K562 (cell line): Measurements from ENCODE around the gene ARHGAP8. TPM values are rescaled to one million over a fixed set of nuclear protein-coding genes. Genes with fewer than 3 reads are reported as not detected.

Experiments
- ATAC-seq: fragments of 200-7000 bp; cut with Tn5 transposase; 3 replicates; pipeline ENCODE4 v1.9.1; 2020; ENCODE audit warnings: moderate library complexity
- BruUV-seq: library from RNA; stranded (reverse); fragments of 400-500 nt; replicated peaks from 2 replicates; lab custom pipeline; 2021; lab: Mats Ljungman, UMichigan
- CTCF ChIA-PET: fragments of 300-600 bp; formaldehyde crosslinking; extraction: SDS; loops from one replicate; lab custom pipeline; 2021; ENCODE audit warnings: low intra/inter-chr PET ratio; lab: Yijun Ruan, JAX
- POLR2A ChIA-PET: fragments of 300-600, 350-650 bp; sonication (Branson Sonifier 250); formaldehyde crosslinking; extraction: SDS; loops from one replicate; lab custom pipeline; 2021; ENCODE audit warnings: antibody characterized with exemption, inconsistent platforms; lab: Yijun Ruan, JAX
- DNase-seq, 4 experiments: peaks; one replicate each; pipeline versions ENCODE4 v3.0.0 to v3.0.0-alpha.2; 2011 to 2018; ENCODE audit warnings: low spot score in 3 of 4, mixed read lengths in 3 of 4; ENCODE audit errors: extremely low read depth in 1 of 4
- FAIRE-seq: peaks from 2 replicates; lab custom pipeline; 2011; peaks lifted over from hg19 to GRCh38; lab: Jason Lieb, UNC
- H2AFZ ChIP-seq: 2 replicates; pipeline ENCODE4 v1.6.0; 2011; ENCODE audit warnings: low read depth, low read length, control low read depth, inconsistent platforms
- H3K27ac ChIP-seq: fragments of 200-600 bp; 3 replicates; pipeline ENCODE4 v1.8.0; 2011; ENCODE audit warnings: low read depth, mild to moderate bottlenecking, control low read depth, inconsistent platforms, low read length, moderate library complexity, mixed read lengths; ENCODE audit errors: extremely low read depth
- H3K27me3 ChIP-seq, 2 experiments: fragments of 300-600 bp in 1 of 2; 2 replicates in 1 of 2; 3 replicates in 1 of 2; pipeline versions ENCODE4 v1.6.0 to v1.8.0; 2011; ENCODE audit warnings: inconsistent platforms in 2 of 2, low read length in 2 of 2, mild to moderate bottlenecking in 1 of 2, mixed read lengths in 1 of 2, moderate library complexity in 1 of 2; ENCODE audit not compliant: control insufficient read depth in 2 of 2, insufficient read depth in 2 of 2
- H3K36me3 ChIP-seq: fragments of 300-600 bp; 3 replicates; pipeline ENCODE4 v1.8.0; 2011; ENCODE audit warnings: mild to moderate bottlenecking, low read length, inconsistent platforms; ENCODE audit not compliant: control insufficient read depth, insufficient read depth
- H3K4me1 ChIP-seq, 2 experiments: fragments of 200-600 bp in 1 of 2; replicated peaks in 1 of 2; 2 replicates in 1 of 2; 3 replicates in 1 of 2; pipeline versions ENCODE4 v1.5.1 to v1.8.0; 2011; ENCODE audit warnings: inconsistent platforms in 2 of 2, low read length in 2 of 2, mild to moderate bottlenecking in 1 of 2, mixed read lengths in 1 of 2, moderate library complexity in 1 of 2; ENCODE audit not compliant: control insufficient read depth in 2 of 2, insufficient read depth in 2 of 2
- H3K4me2 ChIP-seq: 2 replicates; pipeline ENCODE4 v1.6.1; 2011; ENCODE audit warnings: low read length, control low read depth, inconsistent platforms, mixed read lengths; ENCODE audit not compliant: insufficient read depth
- H3K4me3 ChIP-seq: fragments of 200-600 bp; sonication (generic), shearing (Covaris generic); 2 replicates; pipeline ENCODE4 v1.5.1; 2016; ENCODE audit warnings: control low read depth, inconsistent platforms
- H3K79me2 ChIP-seq: fragments of 200-600 bp; 3 replicates; pipeline ENCODE4 v1.8.0; 2011; ENCODE audit warnings: low read length, inconsistent platforms; ENCODE audit not compliant: control insufficient read depth, insufficient read depth
- H3K9ac ChIP-seq, 2 experiments: 2 replicates each; pipeline versions ENCODE4 v1.6.0 to v1.6.1; 2011; ENCODE audit warnings: low read depth in 2 of 2, low read length in 2 of 2, control low read depth in 1 of 2, inconsistent platforms in 1 of 2, mild to moderate bottlenecking in 1 of 2, mixed read lengths in 1 of 2; ENCODE audit not compliant: insufficient read depth in 1 of 2
- H3K9me1 ChIP-seq: one replicate; pipeline ENCODE4 v1.6.0; 2011; ENCODE audit warnings: inconsistent platforms, mild to moderate bottlenecking, low read length, moderate library complexity; ENCODE audit not compliant: control insufficient read depth, insufficient read depth
- H3K9me3 ChIP-seq: replicated peaks from 2 replicates; pipeline ENCODE4 v1.5.1; 2011; ENCODE audit warnings: low read depth, low read length, inconsistent platforms; ENCODE audit not compliant: control insufficient read depth, insufficient read depth
- H4K20me1 ChIP-seq: replicated peaks from 2 replicates; pipeline ENCODE4 v1.6.1; 2011; ENCODE audit warnings: low read length, inconsistent platforms, mixed read lengths; ENCODE audit not compliant: control insufficient read depth, insufficient read depth
- FOXK2 ChIP-seq, 2 experiments: fragments of 450-650 bp; IDR thresholded peaks in 1 of 2; conservative IDR thresholded peaks in 1 of 2; 2 replicates each; pipeline ENCODE4 v1.6.1; 2016; ENCODE audit warnings: low read depth in 2 of 2, mild to moderate bottlenecking in 1 of 2
- TAF9B ChIP-seq: fragments of 450-650 bp; IDR thresholded peaks from 2 replicates; pipeline ENCODE4 v1.6.1; 2018; ENCODE audit warnings: mild to moderate bottlenecking; ENCODE audit not compliant: partially characterized antibody
- WGBS: fragments of 100-300 bp; shearing (Covaris generic); methylation state at CpG from one replicate; pipeline ENCODE4 v1.1.6; 2016; ENCODE audit warnings: low coverage, mixed read lengths; ENCODE audit not compliant: insufficient coverage; ENCODE audit errors: missing lambda C conversion rate; 5-methylcytosine and 5-hydroxymethylcytosine counted together
- in situ Hi-C: fragments of 300-500 bp; cut with MboI; formaldehyde crosslinking; loops from 4 replicates; pipeline ENCODE4 v1.15.0; 2018; ENCODE audit warnings: inconsistent platforms, mixed read lengths
- intact Hi-C: fragments of 100-400 bp; cut with micrococcal nuclease; formaldehyde crosslinking; loops from 2 replicates; pipeline ENCODE4 v1.14.2; 2022
- polyA plus RNA-seq, 8 experiments: library from polyadenylated mRNA; depleted of rRNA in 4 of 8; stranded (reverse) in 5 of 8; unstranded in 3 of 8; fragments of >200 nt; fragmentation: Nextera tagmentation in 2 of 8; fragmentation: Illumina TruSeq in 1 of 8; extraction: Ambion mirVana in 2 of 8; extraction: Trizol in 1 of 8; gene quantifications; 2 replicates each; pipeline versions ENCODE4 v1.2.1 to v1.2.3, GENCODE V29; 2011 to 2014; ENCODE audit warnings: inconsistent platforms in 1 of 8, missing spikeins in 1 of 8
- total RNA-seq, 7 experiments: library from RNA; depleted of rRNA in 6 of 7; stranded (reverse); fragments of >200 nt in 6 of 7; fragmentation: Illumina TruSeq in 2 of 7; extraction: Trizol in 2 of 7; gene quantifications; 2 replicates each; pipeline versions ENCODE4 v1.2.1 to v1.2.3, GENCODE V29; 2011 to 2021; ENCODE audit warnings: low replicate concordance in 1 of 7
- TF ChIP-seq, protein P1 (sequence below): sonication (generic); formaldehyde crosslinking; IDR thresholded peaks from 2 replicates; pipeline ENCODE4 v1.8.0; 2022; ENCODE audit warnings: missing genetic modification reagents, mild to moderate bottlenecking, borderline replicate concordance

Gene ARHGAP8
- total and polyA plus RNA-seq, 9 of the 15 experiments (the other 6 are each of a cell fraction or from before 2014, with no cell fraction given), result 0.15 to 2.2 (median 0.62) TPM

DNA sequence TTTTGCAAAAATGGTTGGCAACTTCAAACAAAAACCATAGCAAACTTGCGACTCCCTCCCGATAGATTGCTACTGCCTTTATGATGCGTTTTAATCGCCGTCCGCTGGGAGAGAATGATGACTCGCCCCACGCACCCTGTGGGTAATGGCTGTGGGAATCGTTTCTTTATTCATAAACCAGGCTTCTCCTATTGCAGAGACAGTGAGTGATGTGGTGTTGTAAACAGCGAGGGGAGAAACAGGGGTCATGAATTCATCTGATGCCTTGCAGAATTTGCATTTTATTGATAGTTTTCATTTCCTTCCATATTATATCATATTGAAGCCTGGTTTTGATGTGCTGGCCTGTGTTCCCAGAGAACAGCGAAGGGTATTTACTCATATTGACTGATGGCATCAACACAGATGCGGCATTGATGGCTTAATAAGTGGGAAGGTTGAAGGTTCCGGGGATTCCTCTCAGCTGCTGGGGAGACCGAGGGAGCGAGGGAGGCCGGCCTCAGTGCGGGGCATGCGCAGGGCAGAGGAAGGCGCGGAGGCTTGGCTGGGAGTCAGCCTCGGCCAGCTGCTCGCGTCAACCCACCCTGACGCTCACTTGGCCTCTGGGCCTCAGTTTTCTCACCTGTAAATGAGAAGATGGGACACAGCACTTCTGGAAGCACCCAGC lies 41.3 kb downstream of the ARHGAP8 start:
- no peaks in the 10 kb centered on the region for H3K79me2 ChIP-seq
- no peak overlapping the region for H3K27ac ChIP-seq
- no peaks in the 10 kb centered on the region for H3K4me1 ChIP-seq
- H3K9me3 ChIP-seq, result no peaks in the 10 kb centered on the region
- peaks cover 0 to 8% of the 10 kb centered on the region in 2 experiments; a peak in 1 of 5 replicates for H3K27me3 ChIP-seq
- H4K20me1 ChIP-seq, result peaks cover 5% of the 10 kb centered on the region; the same call in 1 of the 2 replicates
- TF ChIP-seq TAF9B (no peak), FOXK2 (conservative IDR thresholded peaks at IDR 0.05 in 1 of 2, IDR thresholded peaks at IDR 0.05 in 1 of 2; ENCODE audit: low read depth in 2 of 2) (no peak)
- TF ChIP-seq, protein P1, sequence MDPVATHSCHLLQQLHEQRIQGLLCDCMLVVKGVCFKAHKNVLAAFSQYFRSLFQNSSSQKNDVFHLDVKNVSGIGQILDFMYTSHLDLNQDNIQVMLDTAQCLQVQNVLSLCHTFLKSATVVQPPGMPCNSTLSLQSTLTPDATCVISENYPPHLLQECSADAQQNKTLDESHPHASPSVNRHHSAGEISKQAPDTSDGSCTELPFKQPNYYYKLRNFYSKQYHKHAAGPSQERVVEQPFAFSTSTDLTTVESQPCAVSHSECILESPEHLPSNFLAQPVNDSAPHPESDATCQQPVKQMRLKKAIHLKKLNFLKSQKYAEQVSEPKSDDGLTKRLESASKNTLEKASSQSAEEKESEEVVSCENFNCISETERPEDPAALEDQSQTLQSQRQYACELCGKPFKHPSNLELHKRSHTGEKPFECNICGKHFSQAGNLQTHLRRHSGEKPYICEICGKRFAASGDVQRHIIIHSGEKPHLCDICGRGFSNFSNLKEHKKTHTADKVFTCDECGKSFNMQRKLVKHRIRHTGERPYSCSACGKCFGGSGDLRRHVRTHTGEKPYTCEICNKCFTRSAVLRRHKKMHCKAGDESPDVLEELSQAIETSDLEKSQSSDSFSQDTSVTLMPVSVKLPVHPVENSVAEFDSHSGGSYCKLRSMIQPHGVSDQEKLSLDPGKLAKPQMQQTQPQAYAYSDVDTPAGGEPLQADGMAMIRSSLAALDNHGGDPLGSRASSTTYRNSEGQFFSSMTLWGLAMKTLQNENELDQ (CRISPR knock-in tag), result no peak
- TF ChIP-seq, all 486 proteins: peak for 0
- Histone ChIP-seq H3K4me2 (no peak overlapping the region), H2AFZ (no peak overlapping the region), H3K4me3 (no peak overlapping the region), H3K36me3 (no peaks in the 10 kb centered on the region), H3K9ac (no peak overlapping the region), H3K9me1 (no peaks in the 10 kb centered on the region)
- intact Hi-C loops (no loop called here), in situ Hi-C loops (no loop called here)
- ChIA-PET CTCF (no interaction called here), POLR2A (interaction anchor here (1.7 kb wide), 1 partner anchor 10 kb away, joined by 4 read pairs; no protein-coding TSS in a partner anchor)
- BruUV-seq, result no TSS peak
- WGBS, result 20% methylated on average over 12 of the region's 24 CpGs
- DNase-seq (no peak), ATAC-seq (no peak), FAIRE-seq (no peak)
